ENCODE data around the gene KIRREL1. TPM values are rescaled to one million over a fixed set of nuclear protein-coding genes. Genes with fewer than 3 reads are reported as not detected.

Gene KIRREL1
- total and polyA plus RNA-seq, 2 donors (not counting 1 experiment from before 2014, with no cell fraction given), result 55.5 to 123 TPM

GRCh38 chr1:157955221-157955620 lies 38.2 kb upstream of the KIRREL1 start:
- TF ChIP-seq CTCF (conservative IDR thresholded peaks at IDR 0.05 in 1 of 2, IDR thresholded peaks at IDR 0.05 in 1 of 2; ENCODE audit: low read depth in 1 of 2, low read length in 2 of 2), result no peak
- no peak for TF ChIP-seq EZH2 (IDR thresholded peaks at IDR 0.05; ENCODE audit: low read length, missing control alignments)
- H4K20me1 ChIP-seq (ENCODE audit: control insufficient read depth, extremely low read depth, insufficient read depth, low read length), result no peaks in the 10 kb centered on the region
- H3K27ac ChIP-seq (ENCODE audit: insufficient read depth, low read length), result no peak overlapping the region
- no peak for DNase-seq (ENCODE audit: low read depth in 2 of 2)
- H3K4me2 ChIP-seq (ENCODE audit: extremely low read depth, insufficient read depth, low read length), result no peak overlapping the region
- no peaks in the 10 kb centered on the region for H3K4me1 ChIP-seq (ENCODE audit: control insufficient read depth, extremely low read depth, insufficient read depth, low read length)
- H3K9me3 ChIP-seq (ENCODE audit: control insufficient read depth, insufficient read depth, low read depth, low read length), result no peaks in the 10 kb centered on the region
- no peaks in the 10 kb centered on the region for H3K79me2 ChIP-seq (ENCODE audit: control insufficient read depth, insufficient read depth, low read length)
- no peak overlapping the region for H3K9ac ChIP-seq (ENCODE audit: insufficient read depth, low read length)
- no peaks in the 10 kb centered on the region for H3K36me3 ChIP-seq (ENCODE audit: control insufficient read depth, insufficient read depth, low read length)
- H2AFZ ChIP-seq (ENCODE audit: low read length), result no peak overlapping the region
- H3K4me3 ChIP-seq (replicated peaks in 1 of 4; ENCODE audit: control extremely low read depth in 1 of 4, insufficient read depth in 1 of 4, low read depth in 3 of 4, low read length in 4 of 4), result no peak overlapping the region
- peaks cover 27% of the 10 kb centered on the region for H3K27me3 ChIP-seq (ENCODE audit: control insufficient read depth, insufficient read depth, low read length)

GRCh38 chr1:157955857-157956256 lies 37.6 kb upstream of the KIRREL1 start:
- Histone ChIP-seq H3K4me1 (ENCODE audit: control insufficient read depth, extremely low read depth, insufficient read depth, low read length) (no peaks in the 10 kb centered on the region), H4K20me1 (ENCODE audit: control insufficient read depth, extremely low read depth, insufficient read depth, low read length) (no peaks in the 10 kb centered on the region), H3K4me3 (replicated peaks in 1 of 4; ENCODE audit: control extremely low read depth in 1 of 4, insufficient read depth in 1 of 4, low read depth in 3 of 4, low read length in 4 of 4) (no peak overlapping the region), H3K4me2 (ENCODE audit: extremely low read depth, insufficient read depth, low read length) (no peak overlapping the region), H3K27me3 (ENCODE audit: control insufficient read depth, insufficient read depth, low read length) (peaks cover 26% of the 10 kb centered on the region), H3K79me2 (ENCODE audit: control insufficient read depth, insufficient read depth, low read length) (no peaks in the 10 kb centered on the region), H3K27ac (ENCODE audit: insufficient read depth, low read length) (no peak overlapping the region), H3K9ac (ENCODE audit: insufficient read depth, low read length) (no peak overlapping the region), H3K9me3 (ENCODE audit: control insufficient read depth, insufficient read depth, low read depth, low read length) (no peaks in the 10 kb centered on the region), H3K36me3 (ENCODE audit: control insufficient read depth, insufficient read depth, low read length) (no peaks in the 10 kb centered on the region), H2AFZ (ENCODE audit: low read length) (no peak overlapping the region)
- TF ChIP-seq EZH2 (IDR thresholded peaks at IDR 0.05; ENCODE audit: low read length, missing control alignments) (no peak), CTCF (conservative IDR thresholded peaks at IDR 0.05 in 1 of 2, IDR thresholded peaks at IDR 0.05 in 1 of 2; ENCODE audit: low read depth in 1 of 2, low read length in 2 of 2) (no peak)
- DNase-seq (ENCODE audit: low read depth in 2 of 2), result no peak

- Histone ChIP-seq H3K4me3 (replicated peaks in 1 of 4; ENCODE audit: control extremely low read depth in 1 of 4, insufficient read depth in 1 of 4, low read depth in 3 of 4, low read length in 4 of 4) (no peak overlapping the region), H3K27me3 (ENCODE audit: control insufficient read depth, insufficient read depth, low read length) (peaks cover 20% of the 10 kb centered on the region), H4K20me1 (ENCODE audit: control insufficient read depth, extremely low read depth, insufficient read depth, low read length) (no peaks in the 10 kb centered on the region), H3K36me3 (ENCODE audit: control insufficient read depth, insufficient read depth, low read length) (no peaks in the 10 kb centered on the region), H3K9me3 (ENCODE audit: control insufficient read depth, insufficient read depth, low read depth, low read length) (no peaks in the 10 kb centered on the region), H3K4me1 (ENCODE audit: control insufficient read depth, extremely low read depth, insufficient read depth, low read length) (no peaks in the 10 kb centered on the region), H3K79me2 (ENCODE audit: control insufficient read depth, insufficient read depth, low read length) (no peaks in the 10 kb centered on the region), H2AFZ (ENCODE audit: low read length) (no peak overlapping the region), H3K9ac (ENCODE audit: insufficient read depth, low read length) (no peak overlapping the region), H3K4me2 (ENCODE audit: extremely low read depth, insufficient read depth, low read length) (no peak overlapping the region), H3K27ac (ENCODE audit: insufficient read depth, low read length) (no peak overlapping the region)
- DNase-seq (ENCODE audit: low read depth in 2 of 2), result no peak
- TF ChIP-seq CTCF (conservative IDR thresholded peaks at IDR 0.05 in 1 of 2, IDR thresholded peaks at IDR 0.05 in 1 of 2; ENCODE audit: low read depth in 1 of 2, low read length in 2 of 2) (no peak), EZH2 (IDR thresholded peaks at IDR 0.05; ENCODE audit: low read length, missing control alignments) (no peak)
Observed at GRCh38 chr1:157956732-157957131, 36.7 kb upstream of the KIRREL1 start.

Data from fibroblast of lung (primary cell).